PC-3 (cell line): Measurements from ENCODE around the gene PTPN3.

Source experiments
- EZH2phosphoT487 ChIP-seq: fragments of 300-600 bp; sonication (generic); IDR thresholded peaks from 2 replicates; pipeline ENCODE4 v1.6.1; 2018; ENCODE audit warnings: mild to moderate bottlenecking, antibody characterized with exemption, low read length, borderline replicate concordance
- TF ChIP-seq, protein P1 (sequence below): fragments of 300-600 bp; sonication (generic); conservative IDR thresholded peaks from 2 replicates; pipeline ENCODE4 v1.5.1; 2017; ENCODE audit warnings: antibody characterized with exemption, low read depth, mild to moderate bottlenecking, low read length

GRCh38 chr9:109475526-109475925 is 22.6 kb downstream of the PTPN3 start:
- TF ChIP-seq, protein P1, sequence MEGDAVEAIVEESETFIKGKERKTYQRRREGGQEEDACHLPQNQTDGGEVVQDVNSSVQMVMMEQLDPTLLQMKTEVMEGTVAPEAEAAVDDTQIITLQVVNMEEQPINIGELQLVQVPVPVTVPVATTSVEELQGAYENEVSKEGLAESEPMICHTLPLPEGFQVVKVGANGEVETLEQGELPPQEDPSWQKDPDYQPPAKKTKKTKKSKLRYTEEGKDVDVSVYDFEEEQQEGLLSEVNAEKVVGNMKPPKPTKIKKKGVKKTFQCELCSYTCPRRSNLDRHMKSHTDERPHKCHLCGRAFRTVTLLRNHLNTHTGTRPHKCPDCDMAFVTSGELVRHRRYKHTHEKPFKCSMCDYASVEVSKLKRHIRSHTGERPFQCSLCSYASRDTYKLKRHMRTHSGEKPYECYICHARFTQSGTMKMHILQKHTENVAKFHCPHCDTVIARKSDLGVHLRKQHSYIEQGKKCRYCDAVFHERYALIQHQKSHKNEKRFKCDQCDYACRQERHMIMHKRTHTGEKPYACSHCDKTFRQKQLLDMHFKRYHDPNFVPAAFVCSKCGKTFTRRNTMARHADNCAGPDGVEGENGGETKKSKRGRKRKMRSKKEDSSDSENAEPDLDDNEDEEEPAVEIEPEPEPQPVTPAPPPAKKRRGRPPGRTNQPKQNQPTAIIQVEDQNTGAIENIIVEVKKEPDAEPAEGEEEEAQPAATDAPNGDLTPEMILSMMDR: no peak
- TF ChIP-seq EZH2phosphoT487: no peak
